ES-I3 (cell line): ENCODE data around the gene CCDC112.

Experiments
- H3K36me3 ChIP-seq: 2 replicates; pipeline ENCODE4 v1.6.1; 2013; ENCODE audit warnings: mild to moderate bottlenecking, low read length, control low read depth, moderate library complexity; ENCODE audit not compliant: insufficient read depth
- H3K4me1 ChIP-seq: 2 replicates; pipeline ENCODE4 v1.6.1; 2013; ENCODE audit warnings: mild to moderate bottlenecking, control low read depth, low read length; ENCODE audit not compliant: insufficient read depth
- H3K9ac ChIP-seq: 2 replicates; pipeline ENCODE4 v1.6.1; 2013; ENCODE audit warnings: low read depth, mild to moderate bottlenecking, low read length, moderate library complexity
- H3K9me3 ChIP-seq: 2 replicates; pipeline ENCODE4 v1.6.1; 2013; ENCODE audit warnings: mild to moderate bottlenecking, low read length, moderate library complexity; ENCODE audit not compliant: control insufficient read depth, insufficient read depth

The CCDC112 gene

DNA sequence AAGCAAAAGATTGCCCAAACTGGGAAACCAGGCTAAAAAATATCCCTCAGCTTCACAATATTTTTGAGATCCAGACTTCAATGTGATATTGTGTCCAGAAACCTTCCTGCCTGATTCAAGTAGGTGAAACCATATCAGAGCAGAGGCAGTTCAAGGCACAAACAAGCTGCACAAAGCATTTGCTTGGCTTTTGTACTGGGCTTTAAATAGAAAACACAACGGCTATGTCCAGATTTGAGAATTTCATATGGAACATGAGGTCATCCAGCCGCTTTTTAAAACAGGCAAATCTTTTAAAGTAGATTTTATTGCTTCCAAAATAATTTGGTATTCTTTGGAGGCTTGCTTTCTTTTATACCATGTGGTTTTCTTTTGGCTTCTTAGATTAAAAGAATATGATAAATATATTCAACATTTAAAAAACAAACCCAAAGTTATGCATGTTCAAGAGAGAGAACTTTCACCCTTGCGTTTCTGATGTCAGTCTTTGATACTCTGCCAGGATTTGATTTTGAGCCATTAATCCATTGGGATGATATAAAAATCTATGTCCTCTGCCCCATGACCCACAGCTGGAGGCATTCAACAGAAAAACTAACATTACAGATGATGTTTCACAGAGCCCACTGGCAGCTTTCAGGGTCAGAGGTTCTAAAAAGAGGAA, 29.0 kb upstream of the CCDC112 start:
- Histone ChIP-seq H3K9ac (no peak overlapping the region), H3K4me1 (peaks cover 21% of the 10 kb centered on the region), H3K36me3 (no peaks in the 10 kb centered on the region), H3K9me3 (no peaks in the 10 kb centered on the region)

DNA sequence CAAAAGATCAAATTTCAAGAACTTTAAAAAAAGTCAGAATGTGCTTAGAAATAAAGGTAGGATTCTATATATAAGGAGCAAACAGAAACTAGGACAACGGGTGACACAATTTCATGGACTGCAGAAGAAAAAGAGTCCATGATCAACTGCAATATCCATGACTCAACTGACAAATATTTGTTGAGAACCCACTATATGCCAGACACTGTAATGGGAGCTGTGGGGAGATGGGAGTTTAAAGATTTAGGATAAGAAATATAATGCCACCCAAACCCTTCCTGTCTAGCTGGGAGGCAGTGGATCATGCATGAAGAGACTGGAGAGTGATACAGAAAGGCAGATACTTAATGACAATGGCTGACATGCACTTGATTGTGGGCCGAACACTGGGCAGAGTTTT, 27.6 kb upstream of the CCDC112 start:
- Histone ChIP-seq H3K4me1 (peaks cover 16% of the 10 kb centered on the region), H3K9me3 (no peaks in the 10 kb centered on the region), H3K9ac (no peak overlapping the region), H3K36me3 (no peaks in the 10 kb centered on the region)

DNA sequence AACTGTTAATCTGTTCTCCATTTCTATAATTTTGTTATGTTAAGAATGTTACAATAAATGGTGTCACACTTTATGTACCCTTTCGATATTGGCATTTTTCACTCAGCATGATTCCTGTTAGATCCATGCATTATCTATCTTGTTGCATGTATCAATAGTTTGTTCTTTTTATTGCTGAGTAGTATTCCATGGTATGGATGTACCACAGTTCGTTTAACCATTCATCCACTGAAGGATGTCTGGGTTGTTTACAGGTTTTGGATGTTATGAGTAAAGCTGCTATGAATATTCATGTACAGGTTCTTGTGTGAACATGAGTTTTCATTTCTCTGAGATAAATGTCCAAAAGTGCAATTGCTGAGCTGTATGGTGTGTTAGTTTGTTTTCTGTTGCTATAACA, 26.3 kb upstream of the CCDC112 start:
- Histone ChIP-seq H3K9me3 (no peaks in the 10 kb centered on the region), H3K36me3 (no peaks in the 10 kb centered on the region), H3K9ac (no peak overlapping the region), H3K4me1 (peaks cover 4% of the 10 kb centered on the region; the same call in 1 of the 2 replicates)

DNA sequence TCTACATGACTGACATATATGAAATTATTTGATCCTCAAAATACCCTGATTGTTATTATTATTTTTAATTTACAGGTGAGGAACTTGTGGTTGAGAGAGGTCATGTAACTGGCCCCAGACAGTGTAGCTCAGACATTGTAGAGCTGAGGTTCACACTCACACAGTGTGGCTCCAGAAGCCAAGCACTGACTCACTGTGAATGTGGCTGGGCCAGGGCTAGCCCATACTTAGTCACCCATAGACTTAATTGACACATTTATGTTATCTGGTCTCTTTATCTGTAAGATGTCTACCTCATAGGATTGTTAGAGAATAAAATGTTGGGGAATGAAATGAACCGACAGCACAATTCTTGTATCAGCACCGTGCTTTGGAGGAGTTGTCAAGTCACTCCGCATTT, 24.9 kb upstream of the CCDC112 start:
- H3K36me3 ChIP-seq: no peaks in the 10 kb centered on the region
- no peak overlapping the region for H3K9ac ChIP-seq
- no peaks in the 10 kb centered on the region for H3K4me1 ChIP-seq
- no peaks in the 10 kb centered on the region for H3K9me3 ChIP-seq

DNA sequence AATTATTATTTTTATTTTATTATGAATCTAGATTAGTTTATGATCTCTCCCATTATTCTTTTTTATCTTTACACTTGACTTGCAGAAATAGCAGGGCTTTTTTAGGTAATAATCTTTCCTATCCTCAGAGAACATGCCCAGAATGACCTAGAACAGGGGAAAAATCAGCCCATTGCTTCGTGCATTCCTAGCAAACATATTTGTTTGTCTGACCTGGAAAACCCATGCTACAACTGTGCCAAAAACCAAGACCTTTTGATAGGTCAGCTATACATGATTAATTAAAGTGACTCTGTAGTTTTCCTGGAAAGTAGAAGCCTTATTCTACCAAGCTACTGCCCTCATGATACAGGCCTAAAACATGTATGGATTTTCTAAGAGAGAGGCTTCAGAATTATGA, 24.1 kb upstream of the CCDC112 start:
- Histone ChIP-seq H3K4me1 (no peaks in the 10 kb centered on the region), H3K36me3 (no peaks in the 10 kb centered on the region), H3K9ac (no peak overlapping the region), H3K9me3 (no peaks in the 10 kb centered on the region)

DNA sequence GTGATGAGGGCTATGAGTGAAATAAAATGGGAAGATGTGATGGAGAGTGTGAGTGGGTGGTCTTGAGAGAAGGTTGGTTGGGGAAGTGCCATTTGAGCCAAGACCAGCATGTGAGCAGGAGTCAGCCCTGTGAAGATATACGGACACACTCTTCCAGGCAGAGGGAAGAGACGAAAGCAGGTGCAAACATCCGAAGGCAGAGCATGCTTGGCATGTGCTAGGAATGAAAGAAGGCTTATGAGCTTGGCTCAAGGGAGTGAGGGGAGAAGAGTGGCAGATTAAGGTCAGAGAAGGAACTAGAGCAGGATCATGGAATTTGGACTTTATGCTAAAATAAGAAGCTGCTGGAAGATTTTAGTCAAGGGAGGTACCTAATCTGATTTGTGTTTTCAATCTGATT, 23.6 kb upstream of the CCDC112 start:
- H3K4me1 ChIP-seq: no peaks in the 10 kb centered on the region
- no peaks in the 10 kb centered on the region for H3K9me3 ChIP-seq
- H3K36me3 ChIP-seq: no peaks in the 10 kb centered on the region
- H3K9ac ChIP-seq: no peak overlapping the region

DNA sequence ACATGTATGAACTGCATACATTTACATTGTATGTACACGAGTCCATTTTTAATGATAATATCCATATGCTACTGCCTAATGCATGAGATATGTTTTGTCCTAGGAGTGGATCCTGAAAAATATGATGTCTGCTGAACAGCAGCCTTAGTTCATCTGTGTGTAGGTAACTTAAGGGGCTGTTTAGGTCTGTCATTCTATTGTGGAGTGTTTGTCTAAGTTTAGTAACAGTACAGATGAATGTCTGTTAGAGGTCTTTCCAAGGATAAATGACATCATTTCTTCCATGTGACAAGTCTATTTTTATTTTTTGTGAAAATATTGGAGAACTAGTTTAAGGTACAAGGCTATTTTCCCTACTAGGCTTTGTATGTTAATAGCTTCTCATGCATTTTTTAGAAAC, 22.6 kb upstream of the CCDC112 start:
- Histone ChIP-seq H3K9me3 (no peaks in the 10 kb centered on the region), H3K36me3 (no peaks in the 10 kb centered on the region), H3K4me1 (no peaks in the 10 kb centered on the region), H3K9ac (no peak overlapping the region)

DNA sequence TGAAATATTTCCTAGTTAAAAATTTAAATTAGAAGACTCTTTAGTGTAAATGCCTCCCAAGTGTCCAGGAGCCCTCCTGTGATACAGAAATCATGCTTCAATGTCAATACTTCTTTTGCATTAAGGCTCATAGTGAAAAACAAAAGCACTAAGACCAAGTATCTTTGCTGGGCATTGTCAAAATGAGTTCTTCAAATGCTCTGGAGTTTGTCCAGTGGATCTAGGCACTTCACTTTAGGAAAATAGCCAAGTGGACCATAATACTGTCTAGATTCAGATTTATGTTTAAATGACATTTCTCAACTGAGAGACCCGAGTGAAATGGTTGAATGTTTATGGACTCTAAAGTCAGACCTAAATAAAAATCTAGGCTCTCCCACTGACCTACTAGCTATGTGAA, 21.3 kb upstream of the CCDC112 start:
- Histone ChIP-seq H3K9me3 (no peaks in the 10 kb centered on the region), H3K4me1 (no peaks in the 10 kb centered on the region), H3K9ac (no peak overlapping the region), H3K36me3 (no peaks in the 10 kb centered on the region)

DNA sequence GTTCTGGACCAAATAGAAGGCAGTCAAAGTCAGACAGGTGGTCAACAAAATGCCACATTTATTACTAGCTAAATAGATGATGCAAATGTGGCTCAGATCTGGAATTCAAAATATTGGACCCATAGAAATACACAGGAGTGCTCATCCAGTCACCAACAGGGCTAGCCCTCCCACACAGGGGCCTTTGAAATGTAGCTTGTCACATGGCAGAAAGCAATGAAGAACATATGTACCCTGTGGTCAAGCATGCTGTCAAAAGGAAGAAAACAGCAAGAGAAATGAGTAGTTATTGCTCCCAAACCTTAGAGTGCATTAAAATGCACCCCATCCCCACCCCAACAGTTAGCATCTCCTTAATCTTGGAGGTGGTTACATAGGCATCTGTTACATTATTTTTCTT, 20.9 kb upstream of the CCDC112 start:
- no peaks in the 10 kb centered on the region for H3K4me1 ChIP-seq
- no peaks in the 10 kb centered on the region for H3K36me3 ChIP-seq
- no peaks in the 10 kb centered on the region for H3K9me3 ChIP-seq
- H3K9ac ChIP-seq: no peak overlapping the region

DNA sequence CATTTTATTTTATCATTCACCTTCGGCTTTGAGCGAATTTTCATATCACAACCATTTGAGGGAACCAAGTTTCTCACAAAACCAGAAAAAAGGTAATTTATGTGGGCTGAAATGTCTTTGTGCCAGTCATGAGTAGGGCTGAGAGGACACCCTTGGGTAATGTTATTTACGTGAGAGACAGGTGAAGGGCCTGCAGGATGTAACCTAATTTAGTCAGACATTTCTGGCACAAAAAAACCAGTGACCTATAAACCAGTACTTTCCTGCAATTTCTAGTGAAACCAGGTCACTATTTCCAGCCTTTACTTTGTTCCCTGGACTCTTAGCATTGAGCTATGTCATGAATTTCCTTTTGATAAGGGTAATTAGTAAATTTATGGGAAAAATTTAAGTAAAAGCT, 17.2 kb upstream of the CCDC112 start:
- Histone ChIP-seq H3K9me3 (no peaks in the 10 kb centered on the region), H3K9ac (no peak overlapping the region), H3K36me3 (no peaks in the 10 kb centered on the region), H3K4me1 (no peaks in the 10 kb centered on the region)

DNA sequence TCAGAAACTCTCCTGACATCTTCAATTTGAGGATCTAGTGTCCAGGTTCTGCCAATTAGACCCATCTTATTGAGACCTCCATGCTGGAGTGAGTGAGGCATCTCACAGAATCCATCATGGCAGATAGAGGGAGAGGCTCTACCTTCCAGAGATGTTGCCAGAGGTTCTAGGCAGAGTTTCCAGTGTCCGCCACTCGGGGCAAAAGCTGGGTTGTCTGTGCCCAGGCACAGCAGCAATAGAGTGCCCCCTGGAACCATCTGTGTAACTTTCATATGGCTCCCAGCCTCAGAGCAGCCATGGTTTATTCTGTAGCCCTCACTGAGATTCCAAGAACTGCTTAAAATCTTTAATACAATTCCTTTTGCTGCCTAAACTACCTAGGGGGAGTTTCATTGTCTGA, 16.6 kb upstream of the CCDC112 start:
- Histone ChIP-seq H3K4me1 (no peaks in the 10 kb centered on the region), H3K9ac (no peak overlapping the region), H3K36me3 (no peaks in the 10 kb centered on the region), H3K9me3 (no peaks in the 10 kb centered on the region)

DNA sequence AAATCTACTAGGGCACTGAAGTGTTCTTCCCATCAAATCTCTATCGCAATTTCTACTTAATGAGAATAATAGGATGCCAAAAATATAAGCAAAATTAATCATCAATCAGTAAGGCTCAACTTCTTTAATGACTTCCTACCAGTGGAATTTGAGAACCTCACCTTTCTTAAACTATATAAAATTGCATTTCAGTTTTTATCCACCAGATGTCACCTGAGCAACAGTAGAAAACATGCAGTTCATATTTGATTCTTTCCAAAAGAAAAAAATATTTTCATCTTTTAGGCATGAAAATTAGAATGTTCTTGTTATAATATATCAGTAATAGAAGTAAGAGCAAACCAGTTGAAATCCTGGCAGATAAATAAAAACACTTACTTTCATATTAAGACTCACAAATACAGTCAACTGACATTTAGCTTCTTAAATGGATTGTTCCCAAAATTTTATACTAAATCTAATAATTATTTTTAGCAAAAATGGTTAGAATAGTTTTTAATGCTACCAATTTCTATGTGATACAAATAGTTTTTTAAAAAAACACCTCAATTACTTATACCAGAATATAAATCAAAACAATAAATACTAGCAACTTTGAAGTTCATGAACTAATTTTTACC, 13.4 kb upstream of the CCDC112 start:
- no peaks in the 10 kb centered on the region for H3K4me1 ChIP-seq
- no peaks in the 10 kb centered on the region for H3K9me3 ChIP-seq
- no peak overlapping the region for H3K9ac ChIP-seq
- no peaks in the 10 kb centered on the region for H3K36me3 ChIP-seq

DNA sequence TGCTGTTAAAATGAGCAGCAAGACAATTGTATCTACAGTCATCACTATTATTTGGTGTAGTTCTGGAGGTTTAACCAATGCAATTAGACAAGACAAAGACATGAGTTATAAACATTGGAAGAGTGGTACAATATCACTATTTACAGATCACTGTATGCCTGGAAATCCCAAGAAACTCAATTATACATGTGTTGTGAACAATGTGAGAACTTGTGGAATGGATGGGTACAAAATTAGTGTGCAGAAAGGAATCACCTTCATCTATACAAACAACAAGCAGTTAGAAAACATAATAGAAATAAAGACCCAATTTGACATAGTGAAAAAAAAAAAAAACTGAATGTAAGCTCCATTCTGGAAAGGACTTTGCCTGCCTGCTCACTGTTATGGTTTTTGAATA, 12.4 kb upstream of the CCDC112 start:
- no peaks in the 10 kb centered on the region for H3K4me1 ChIP-seq
- no peaks in the 10 kb centered on the region for H3K36me3 ChIP-seq
- no peak overlapping the region for H3K9ac ChIP-seq
- H3K9me3 ChIP-seq: no peaks in the 10 kb centered on the region

DNA sequence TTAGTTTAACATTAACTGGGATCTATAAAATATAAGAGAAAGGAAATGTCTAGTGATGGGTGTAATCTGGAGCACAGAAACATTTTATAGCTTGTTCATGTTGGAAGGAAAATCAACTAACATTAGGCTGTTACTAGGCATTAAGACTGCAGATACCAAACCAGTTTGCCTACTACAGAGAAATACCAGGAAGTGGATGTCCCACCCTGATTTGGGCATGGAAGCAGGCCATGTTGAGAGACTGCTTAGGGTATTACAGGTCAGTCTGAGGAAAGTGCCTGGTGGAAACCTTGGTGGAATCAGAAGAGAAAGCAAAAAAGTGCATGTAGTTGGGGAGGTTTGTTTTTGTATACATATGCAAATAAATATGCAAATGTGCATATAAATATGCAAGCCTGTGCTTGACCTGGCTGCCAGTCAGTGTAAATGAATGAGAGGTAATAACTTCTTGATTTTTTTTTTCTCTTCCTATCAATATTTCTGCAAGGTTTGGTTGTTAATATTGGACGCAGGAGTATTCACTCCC, 9.6 kb upstream of the CCDC112 start:
- no peak overlapping the region for H3K9ac ChIP-seq
- H3K36me3 ChIP-seq: no peaks in the 10 kb centered on the region
- H3K4me1 ChIP-seq: no peaks in the 10 kb centered on the region
- H3K9me3 ChIP-seq: no peaks in the 10 kb centered on the region

DNA sequence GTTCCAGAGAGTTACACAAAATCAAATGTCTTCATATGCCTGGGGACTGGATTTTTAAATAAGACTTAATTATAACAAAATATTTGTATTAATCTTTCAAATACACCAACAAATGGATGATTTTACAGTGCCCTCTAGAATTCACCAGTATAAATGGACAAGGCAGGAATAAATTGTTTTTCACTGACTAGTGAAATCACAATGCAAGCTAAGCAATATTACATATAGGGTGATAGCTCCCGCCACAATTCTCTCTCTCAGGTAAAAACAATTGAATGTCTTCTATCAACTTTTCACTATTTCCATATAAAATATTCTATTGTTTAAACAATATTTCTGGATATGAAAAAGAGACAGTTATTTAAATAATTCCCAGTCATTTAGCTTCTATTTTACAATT, 8.0 kb upstream of the CCDC112 start:
- no peaks in the 10 kb centered on the region for H3K36me3 ChIP-seq
- no peaks in the 10 kb centered on the region for H3K9me3 ChIP-seq
- no peak overlapping the region for H3K9ac ChIP-seq
- no peaks in the 10 kb centered on the region for H3K4me1 ChIP-seq
